Colonic mucosa (tissue), 4 donors: ENCODE data around the gene TRIM7. TPM values are rescaled to one million over a fixed set of nuclear protein-coding genes. Genes with fewer than 3 reads are reported as not detected.
A peak's percentile ranks its signal among the peaks of the same experiment; 100 is the strongest.

Experiments used
- DNase-seq: peaks from one replicate; pipeline ENCODE4 v3.0.0-alpha.2; 2020
- H3K27ac ChIP-seq: fragments of 200-600 bp; one replicate; pipeline ENCODE4 v1.8.0; 2021
- H3K27me3 ChIP-seq: fragments of 200-600 bp; one replicate; pipeline ENCODE4 v1.8.0; 2021
- H3K36me3 ChIP-seq: fragments of 200-600 bp; one replicate; pipeline ENCODE4 v1.8.0; 2021
- H3K4me1 ChIP-seq: fragments of 200-600 bp; one replicate; pipeline ENCODE4 v1.8.0; 2021; ENCODE audit warnings: mild to moderate bottlenecking
- H3K4me3 ChIP-seq: fragments of 200-600 bp; one replicate; pipeline ENCODE4 v1.8.0; 2021
- H3K9ac ChIP-seq, 2 donors: one replicate each; pipeline ENCODE4 v1.7.0; 2013; ENCODE audit warnings: control low read depth in 2 of 2, low read depth in 2 of 2, low read length in 2 of 2
- H3K9me3 ChIP-seq: fragments of 200-600 bp; one replicate; pipeline ENCODE4 v1.8.0; 2021
- CTCF ChIP-seq: fragments of 200-600 bp; IDR thresholded peaks from one replicate; pipeline ENCODE4 v1.8.0; 2022; ENCODE audit warnings: antibody characterized with exemption, mild to moderate bottlenecking
- intact Hi-C: fragments of 100-400 bp; cut with DNase I; formaldehyde crosslinking; loops from one replicate; pipeline ENCODE4 v1.14.1; 2022
- total RNA-seq, 2 donors: library from RNA; stranded (reverse); fragmentation: NEBNext Ultra II Directional in 1 of 2; extraction: Animal tissue kit (Norgen Biotek cat#: 25700) in 1 of 2; gene quantifications; one replicate each; pipeline ENCODE4 v1.2.1, GENCODE V29; 2021
- donor health status: healthy.
- donor health status: DM: no; HTN: no; CAD: no.
- donor health status: DM: no; HTN: no; CAD: no.

Gene TRIM7
- total RNA-seq, 2 donors from 2014 or later, result 6.8 to 8.7 TPM

DNA sequence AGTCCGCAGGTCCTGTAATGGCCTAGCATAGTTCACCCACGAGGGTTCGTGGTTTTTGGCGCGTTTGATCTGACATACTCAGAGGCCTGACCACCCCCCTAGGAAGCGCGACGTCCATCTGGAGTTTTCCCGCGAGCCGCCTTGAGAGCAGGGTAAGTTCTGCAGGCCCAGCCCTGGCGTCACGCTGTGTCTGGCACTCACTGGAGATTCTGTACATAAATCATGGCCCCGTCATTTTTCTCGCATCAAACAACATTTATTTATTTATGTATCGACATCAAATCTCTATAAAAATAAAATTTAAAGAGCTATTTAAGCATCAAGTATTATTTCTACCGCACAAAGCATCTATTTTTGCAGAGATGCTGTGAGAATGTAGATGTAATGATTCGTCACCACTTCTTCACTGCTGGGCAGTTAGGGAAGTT lies 17.6 kb upstream of the TRIM7 start:
- Histone ChIP-seq H3K4me1 (peaks cover 1% of the 10 kb centered on the region), H3K36me3 (no peaks in the 10 kb centered on the region), H3K9ac (peak overlapping the region; percentile 91 to 92), H3K27me3 (no peaks in the 10 kb centered on the region), H3K27ac (peak overlapping the region; percentile 97), H3K4me3 (peak overlapping the region; percentile 71), H3K9me3 (no peaks in the 10 kb centered on the region)
- no peak for DNase-seq
- intact Hi-C loops, result loop anchor here (2.0 kb wide), 1 partner anchor 34 kb away; no protein-coding TSS in a partner anchor
- TF ChIP-seq CTCF, result peak; percentile 24

DNA sequence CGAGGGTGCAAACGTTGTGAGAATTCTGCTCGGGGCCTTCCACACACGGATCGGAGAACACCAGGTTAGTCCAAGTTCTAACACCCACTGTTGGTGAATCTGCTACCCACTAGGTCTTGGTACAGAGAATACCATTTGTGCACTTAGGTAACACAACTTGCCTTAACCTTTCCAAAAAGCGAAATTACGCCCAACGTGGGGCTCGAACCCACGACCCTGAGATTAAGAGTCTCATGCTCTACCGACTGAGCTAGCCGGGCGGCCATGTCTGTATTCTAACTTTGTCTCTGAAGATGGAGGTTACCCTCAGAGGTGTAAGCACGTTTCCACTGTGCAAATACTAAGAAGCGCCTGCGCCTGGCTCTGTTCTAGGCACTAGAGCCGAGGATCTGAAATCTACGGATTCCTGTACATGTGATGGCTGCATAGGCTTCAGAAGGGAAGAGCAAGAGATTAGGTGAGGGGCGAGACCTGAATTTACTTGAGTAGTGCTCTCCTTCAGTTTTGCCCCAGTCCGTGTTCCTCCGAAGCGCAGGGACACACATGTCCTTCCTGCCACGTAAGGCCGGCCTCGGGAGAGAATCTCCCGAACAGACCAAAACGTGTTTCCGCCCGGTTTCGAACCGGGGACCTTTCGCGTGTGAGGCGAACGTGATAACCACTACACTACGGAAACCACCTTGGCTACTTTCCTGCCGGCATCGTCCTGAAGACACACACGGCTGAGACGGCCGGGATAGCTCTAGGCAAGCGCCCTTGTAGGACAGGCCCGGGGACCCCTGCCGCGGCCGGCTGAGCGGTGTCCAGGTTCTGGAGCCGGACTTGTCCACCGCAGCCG lies 17.0 kb upstream of the TRIM7 start:
- no peak for TF ChIP-seq CTCF
- Histone ChIP-seq H3K9ac (peak overlapping the region; percentile 91 to 92), H3K27me3 (no peaks in the 10 kb centered on the region), H3K4me1 (peaks cover 7% of the 10 kb centered on the region), H3K4me3 (peak overlapping the region; percentile 71), H3K9me3 (no peaks in the 10 kb centered on the region), H3K27ac (peak overlapping the region; percentile 97), H3K36me3 (no peaks in the 10 kb centered on the region)
- peak; percentile 99 for DNase-seq
- intact Hi-C loops, result loop anchor here (2.0 kb wide), 1 partner anchor 33 kb away; no protein-coding TSS in a partner anchor

GRCh38 chr5:181221105-181221791 lies 16.3 kb upstream of the TRIM7 start:
- Histone ChIP-seq H3K27me3 (no peaks in the 10 kb centered on the region), H3K9me3 (no peaks in the 10 kb centered on the region), H3K36me3 (no peaks in the 10 kb centered on the region), H3K4me3 (no peak overlapping the region), H3K4me1 (peaks cover 7% of the 10 kb centered on the region), H3K27ac (peak overlapping the region; percentile 97), H3K9ac (no peak overlapping the region)
- no peak for TF ChIP-seq CTCF
- intact Hi-C loops, result no loop called here
- no peak for DNase-seq

DNA sequence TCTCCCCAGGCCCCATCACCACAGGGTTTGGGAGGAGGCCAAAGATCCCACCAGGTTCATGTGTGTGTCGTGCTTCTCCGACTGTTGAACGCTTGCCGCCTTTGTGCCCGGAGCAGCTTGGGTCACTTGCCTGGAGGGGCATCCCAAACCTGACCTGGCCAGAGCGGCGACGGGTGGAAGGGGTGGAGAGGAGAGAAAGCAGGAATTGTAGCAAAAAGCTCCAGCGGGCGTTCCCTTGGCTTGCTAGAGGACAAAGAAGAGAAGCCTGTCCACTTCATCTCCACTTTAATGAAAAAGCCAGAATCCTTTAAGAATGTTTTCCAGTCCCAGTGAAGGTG lies 15.2 kb upstream of the TRIM7 start:
- H3K4me1 ChIP-seq, result peaks cover 7% of the 10 kb centered on the region
- intact Hi-C loops, result no loop called here
- no peak for DNase-seq

More for the DNA sequence above, 15.2 kb upstream of the TRIM7 start:
- Histone ChIP-seq H3K36me3 (no peaks in the 10 kb centered on the region), H3K27ac (no peak overlapping the region), H3K27me3 (no peaks in the 10 kb centered on the region), H3K9me3 (no peaks in the 10 kb centered on the region), H3K9ac (no peak overlapping the region), H3K4me3 (no peak overlapping the region)
- no peak for TF ChIP-seq CTCF
